Measurements from ENCODE around the gene IFITM1. TPM values are rescaled to one million over a fixed set of nuclear protein-coding genes. Genes with fewer than 3 reads are reported as not detected.
A peak's percentile ranks its signal among the peaks of the same experiment; 100 is the strongest.
"Not testable (repeated sequence)": the region's sequence is repeated elsewhere in the genome, so short reads cannot be mapped to it uniquely, and the experiment has no call there.

Gene IFITM1
- total RNA-seq, 2 experiments from 2014 or later, result 296 to 304 TPM

DNA sequence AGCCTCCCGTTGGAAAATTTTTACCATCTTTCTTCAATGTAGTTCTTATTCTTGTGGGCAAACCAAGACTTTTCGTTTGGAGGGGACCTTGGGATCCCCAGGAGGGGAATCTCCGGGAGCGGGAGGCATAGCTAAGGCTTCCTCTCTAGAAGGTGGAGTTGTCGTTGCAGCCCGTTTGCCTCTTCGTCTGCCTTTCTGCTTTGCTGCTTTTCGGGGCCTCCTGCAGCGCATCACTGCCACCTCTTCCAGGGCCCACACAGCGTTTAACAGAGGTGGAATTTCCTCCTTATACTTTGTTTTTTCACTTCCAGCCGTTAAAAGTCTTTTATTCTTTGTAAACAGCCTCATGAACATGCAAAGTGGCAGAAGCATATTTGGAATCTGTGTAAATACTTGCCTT is 10.3 kb downstream of the IFITM1 start:
- Mint-ChIP-seq H3K27me3 (no peaks in the 10 kb centered on the region), H3K4me1 (ENCODE audit: low read depth) (peaks cover 51% of the 10 kb centered on the region), H3K4me3 (no peak overlapping the region), H3K36me3 (ENCODE audit: low read depth) (peaks cover 13% of the 10 kb centered on the region), H3K9me3 (no peaks in the 10 kb centered on the region), H3K27ac (no peak overlapping the region)
- ChIA-PET POLR2A (interaction anchor here (0.7 to 4.9 kb wide), 4 partner anchors 8 to 116 kb away, joined by 3 to 41 read pairs (median 4); no protein-coding TSS in a partner anchor), CTCF (interaction anchor here (1.0 to 1.4 kb wide), 4 partner anchors 17 to 73 kb away, joined by 3 to 4 read pairs (median 3); partner anchors contain the start of gene IFITM2)
- ATAC-seq (no peak), DNase-seq (no peak)
- TF ChIP-seq, protein P1, sequence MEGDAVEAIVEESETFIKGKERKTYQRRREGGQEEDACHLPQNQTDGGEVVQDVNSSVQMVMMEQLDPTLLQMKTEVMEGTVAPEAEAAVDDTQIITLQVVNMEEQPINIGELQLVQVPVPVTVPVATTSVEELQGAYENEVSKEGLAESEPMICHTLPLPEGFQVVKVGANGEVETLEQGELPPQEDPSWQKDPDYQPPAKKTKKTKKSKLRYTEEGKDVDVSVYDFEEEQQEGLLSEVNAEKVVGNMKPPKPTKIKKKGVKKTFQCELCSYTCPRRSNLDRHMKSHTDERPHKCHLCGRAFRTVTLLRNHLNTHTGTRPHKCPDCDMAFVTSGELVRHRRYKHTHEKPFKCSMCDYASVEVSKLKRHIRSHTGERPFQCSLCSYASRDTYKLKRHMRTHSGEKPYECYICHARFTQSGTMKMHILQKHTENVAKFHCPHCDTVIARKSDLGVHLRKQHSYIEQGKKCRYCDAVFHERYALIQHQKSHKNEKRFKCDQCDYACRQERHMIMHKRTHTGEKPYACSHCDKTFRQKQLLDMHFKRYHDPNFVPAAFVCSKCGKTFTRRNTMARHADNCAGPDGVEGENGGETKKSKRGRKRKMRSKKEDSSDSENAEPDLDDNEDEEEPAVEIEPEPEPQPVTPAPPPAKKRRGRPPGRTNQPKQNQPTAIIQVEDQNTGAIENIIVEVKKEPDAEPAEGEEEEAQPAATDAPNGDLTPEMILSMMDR (IDR thresholded peaks at IDR 0.05), result no peak
- intact Hi-C loops (cut with micrococcal nuclease), result no loop called here

DNA sequence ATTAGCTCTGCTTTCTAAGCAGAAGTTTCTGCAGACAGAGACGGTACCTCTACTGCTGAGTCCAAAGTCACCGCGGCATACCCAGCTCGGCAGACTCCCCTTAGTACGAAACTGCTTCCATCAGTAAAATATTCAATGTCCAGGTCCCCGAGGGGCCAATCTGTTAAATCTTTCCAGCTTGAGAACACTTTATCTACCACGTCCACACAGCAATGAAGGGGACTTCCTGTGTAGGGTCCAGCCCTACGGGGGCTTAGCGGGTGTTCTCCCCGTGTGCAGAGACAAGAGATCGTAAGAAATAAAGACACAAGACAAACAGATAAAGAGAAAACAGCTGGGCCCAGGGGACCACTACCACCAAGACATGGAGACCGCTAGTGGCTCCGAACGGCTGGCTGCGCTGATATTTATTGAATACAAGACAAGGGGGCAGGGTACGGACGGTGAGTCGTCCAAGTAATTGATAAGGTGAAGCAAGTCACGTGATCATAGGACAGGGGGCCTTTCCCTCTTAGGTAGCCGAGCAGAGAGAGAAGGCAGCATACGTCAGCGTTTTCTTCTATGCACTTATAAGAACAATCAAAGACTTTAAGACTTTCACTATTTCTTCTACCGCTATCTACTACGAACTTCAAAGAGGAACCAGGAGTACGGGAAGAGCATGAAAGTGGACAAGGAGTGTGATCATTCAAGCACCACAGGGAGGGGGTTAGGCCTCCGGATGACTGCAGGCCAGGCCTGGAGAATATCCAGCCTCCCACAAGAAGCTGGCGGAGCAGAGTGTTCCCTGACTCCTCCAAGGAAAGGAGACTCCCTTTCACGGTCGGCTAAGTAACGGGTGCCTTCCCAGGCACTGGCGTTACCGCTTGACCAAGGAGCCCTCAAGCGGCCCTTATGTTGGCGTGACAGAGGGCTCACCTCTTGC is 11.0 kb downstream of the IFITM1 start:
- intact Hi-C loops (cut with micrococcal nuclease); H3K27ac Mint-ChIP-seq; ATAC-seq; H3K36me3 Mint-ChIP-seq (ENCODE audit: low read depth); DNase-seq; H3K4me3 Mint-ChIP-seq; H3K27me3 Mint-ChIP-seq; H3K9me3 Mint-ChIP-seq: not testable (repeated sequence)
- ChIA-PET POLR2A (interaction anchor here (0.7 to 5.8 kb wide), 7 partner anchors 9 to 187 kb away, joined by 3 to 41 read pairs (median 4); no protein-coding TSS in a partner anchor), CTCF (interaction anchor here (1.0 to 1.4 kb wide), 5 partner anchors 8 to 74 kb away, joined by 3 to 4 read pairs (median 3); partner anchors contain the start of gene IFITM2)
- peaks cover 58% of the 10 kb centered on the region for H3K4me1 Mint-ChIP-seq (ENCODE audit: low read depth)

DNA sequence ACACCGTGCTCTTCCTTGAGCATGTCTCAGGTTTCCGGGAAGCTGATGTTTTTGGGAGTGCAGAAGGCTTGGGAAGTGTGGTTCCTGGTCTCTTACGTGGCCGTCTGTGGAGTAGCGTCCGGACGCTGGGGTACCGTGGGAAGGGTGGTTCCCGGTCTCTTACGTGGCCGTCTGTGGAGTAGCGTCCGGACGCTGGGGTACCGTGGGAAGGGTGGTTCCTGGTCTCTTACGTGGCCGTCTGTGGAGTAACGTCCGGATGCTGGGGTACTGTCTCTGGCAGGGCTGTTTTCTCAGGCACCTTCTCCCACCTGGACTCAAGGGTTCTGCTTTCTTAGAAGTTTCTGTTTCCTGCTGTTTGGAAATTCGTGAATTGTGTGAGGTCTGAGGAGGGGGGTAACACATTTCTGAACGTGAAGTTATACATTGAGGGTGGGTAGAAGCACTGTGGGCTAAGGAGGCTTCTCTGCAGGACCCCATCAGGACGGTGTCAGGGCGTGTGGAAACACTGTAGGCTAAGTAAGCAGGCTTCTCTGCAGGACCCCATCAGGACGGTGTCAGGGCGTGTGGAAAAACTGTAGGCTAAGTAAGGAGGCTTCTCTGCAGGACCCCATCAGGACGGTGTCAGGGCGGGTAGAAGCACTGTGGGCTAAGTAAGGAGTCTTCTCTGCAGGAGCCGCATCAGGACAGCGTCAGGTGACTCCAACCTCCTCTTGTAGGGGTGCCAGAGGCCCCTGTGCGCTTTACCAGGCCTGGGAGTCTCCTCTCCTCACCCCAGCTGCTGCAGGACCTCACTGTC is 12.2 kb downstream of the IFITM1 start:
- Mint-ChIP-seq H3K27me3 (no peaks in the 10 kb centered on the region), H3K4me3 (peak overlapping the region; percentile 72), H3K36me3 (ENCODE audit: low read depth) (no peaks in the 10 kb centered on the region), H3K27ac (peak overlapping the region; percentile 99), H3K9me3 (no peaks in the 10 kb centered on the region), H3K4me1 (ENCODE audit: low read depth) (peaks cover 63% of the 10 kb centered on the region)
- CTCF ChIA-PET, result interaction anchor here (1.0 to 1.9 kb wide), 6 partner anchors 9 to 29 kb away, joined by 3 to 9 read pairs (median 3); no protein-coding TSS in a partner anchor
- POLR2A ChIA-PET, result interaction anchor here (0.8 to 5.8 kb wide), 8 partner anchors 10 to 186 kb away, joined by 3 to 41 read pairs (median 4); no protein-coding TSS in a partner anchor
- intact Hi-C loops (cut with micrococcal nuclease), result no loop called here
- DNase-seq (peak; percentile 32), ATAC-seq (peak; percentile 6)
- TF ChIP-seq, protein P1 (IDR thresholded peaks at IDR 0.05), result no peak

DNA sequence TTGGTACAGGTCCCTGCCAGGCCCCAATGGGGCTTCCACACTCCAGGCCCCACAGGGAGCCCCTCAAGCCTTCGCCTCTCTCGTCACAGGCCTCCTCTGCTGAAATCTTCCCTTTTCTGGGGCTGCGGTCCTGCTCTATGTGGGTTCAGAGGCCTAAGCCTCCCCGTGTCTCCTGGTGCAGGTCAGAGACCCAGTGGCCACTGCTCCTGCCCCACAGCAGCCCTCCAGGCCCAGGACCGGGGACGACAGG is 12.7 kb downstream of the IFITM1 start:
- intact Hi-C loops (cut with micrococcal nuclease), result no loop called here
- Mint-ChIP-seq H3K27me3 (no peaks in the 10 kb centered on the region), H3K27ac (peak overlapping the region; percentile 99), H3K4me3 (peak overlapping the region; percentile 72), H3K9me3 (no peaks in the 10 kb centered on the region), H3K36me3 (ENCODE audit: low read depth) (peaks cover 2% of the 10 kb centered on the region), H3K4me1 (ENCODE audit: low read depth) (peaks cover 68% of the 10 kb centered on the region)
- DNase-seq, result no peak
- CTCF ChIA-PET, result interaction anchor here (1.2 to 1.9 kb wide), 5 partner anchors 10 to 29 kb away, joined by 3 to 9 read pairs (median 3); no protein-coding TSS in a partner anchor
- ATAC-seq, result peak; percentile 3
- TF ChIP-seq, protein P1 (IDR thresholded peaks at IDR 0.05), result no peak
- POLR2A ChIA-PET, result interaction anchor here (0.9 to 5.8 kb wide), 7 partner anchors 10 to 183 kb away, joined by 3 to 41 read pairs (median 4); no protein-coding TSS in a partner anchor
